Astrocyte of the cerebellum (primary cell): Measurements from ENCODE around the gene TXNDC11.

Source experiments
- DNase-seq: peaks from one replicate; pipeline ENCODE4 v3.0.0-alpha.2; 2011; ENCODE audit warnings: low read depth
- H3K4me3 ChIP-seq: 2 replicates; pipeline ENCODE4 v1.5.1; 2011; ENCODE audit warnings: mild to moderate bottlenecking, low read depth, low read length, moderate library complexity
- CTCF ChIP-seq: IDR thresholded peaks from 2 replicates; pipeline ENCODE4 v1.5.1; 2012; ENCODE audit warnings: low read length, low read depth, moderate library complexity, mild to moderate bottlenecking; ENCODE audit errors: missing control alignments
- in situ Hi-C: cut with HindIII; loops from 2 replicates; pipeline ENCODE4 v1.10.0; 2017; ENCODE audit warnings: low sequenced_read_pairs

Gene TXNDC11

GRCh38 chr16:11721781-11722467 lies 20.7 kb downstream of the TXNDC11 start:
- no peak for DNase-seq
- in situ Hi-C loops, result no loop called here
- no peak overlapping the region for H3K4me3 ChIP-seq
- TF ChIP-seq CTCF, result no peak

- DNase-seq, result no peak
- in situ Hi-C loops, result no loop called here
- no peak for TF ChIP-seq CTCF
- no peak overlapping the region for H3K4me3 ChIP-seq
These were observed 22.9 kb downstream of the TXNDC11 start for GRCh38 chr16:11719762-11720161.

- H3K4me3 ChIP-seq, result no peak overlapping the region
- in situ Hi-C loops, result no loop called here
- DNase-seq, result no peak
- no peak for TF ChIP-seq CTCF
These were observed 23.5 kb downstream of the TXNDC11 start for GRCh38 chr16:11719171-11719570.

- in situ Hi-C loops, result no loop called here
- no peak for DNase-seq
- no peak for TF ChIP-seq CTCF
- no peak overlapping the region for H3K4me3 ChIP-seq
These were observed 24.8 kb downstream of the TXNDC11 start for GRCh38 chr16:11717811-11718210.

GRCh38 chr16:11716336-11716735 lies 26.3 kb downstream of the TXNDC11 start:
- no peak overlapping the region for H3K4me3 ChIP-seq
- TF ChIP-seq CTCF, result no peak
- in situ Hi-C loops, result no loop called here
- no peak for DNase-seq

- in situ Hi-C loops, result no loop called here
- H3K4me3 ChIP-seq, result no peak overlapping the region
- TF ChIP-seq CTCF, result no peak
- no peak for DNase-seq
These were observed 27.3 kb downstream of the TXNDC11 start for GRCh38 chr16:11715246-11715947.
